HG03520 (cell line): ENCODE measurements around the gene CCDC27.
"Not testable (repeated sequence)": the region's sequence is repeated elsewhere in the genome, so short reads cannot be mapped to it uniquely, and the experiment has no call there.

Experiments
- ATAC-seq: cut with Tn5 transposase; IDR thresholded peaks from one replicate; pipeline ENCODE4 v1.9.1; 2021; ENCODE audit warnings: mild to moderate bottlenecking, moderate library complexity; ENCODE audit not compliant: unreplicated experiment

The CCDC27 gene

GRCh38 chr1:3788756-3789420, 36.6 kb downstream of the CCDC27 start:
- no peak for ATAC-seq

- ATAC-seq = no peak
Measured at GRCh38 chr1:3789421-3790300, 37.4 kb downstream of the CCDC27 start.

- no peak for ATAC-seq
Measured at GRCh38 chr1:3790500-3790923, 38.3 kb downstream of the CCDC27 start.

- no peak for ATAC-seq
Measured at GRCh38 chr1:3790952-3791351, 38.7 kb downstream of the CCDC27 start.

GRCh38 chr1:3795453-3796214, 43.4 kb downstream of the CCDC27 start:
- ATAC-seq = peak; percentile 33

GRCh38 chr1:3796215-3797061, 44.2 kb downstream of the CCDC27 start, which contains the start of gene LRRC47:
Gene LRRC47 (minus strand): TSS chr1:3796498. CDS start chr1:3796476, 22 bp downstream.
- ATAC-seq = peak; percentile 95

- no peak for ATAC-seq
Measured at GRCh38 chr1:3799976-3800685, 47.9 kb downstream of the CCDC27 start.

- ATAC-seq = not testable (repeated sequence)
Measured at GRCh38 chr1:3800795-3801194, 48.5 kb downstream of the CCDC27 start.

- no peak for ATAC-seq
Measured at GRCh38 chr1:3803905-3804626, 51.8 kb downstream of the CCDC27 start.

- not testable (repeated sequence) for ATAC-seq
Measured at GRCh38 chr1:3804627-3804944, 52.3 kb downstream of the CCDC27 start.

GRCh38 chr1:3805038-3805437, 52.8 kb downstream of the CCDC27 start:
- no peak for ATAC-seq

GRCh38 chr1:3807769-3808168, 55.5 kb downstream of the CCDC27 start:
- no peak for ATAC-seq

GRCh38 chr1:3809680-3810079, 57.4 kb downstream of the CCDC27 start:
- no peak for ATAC-seq

- ATAC-seq = not testable (repeated sequence)
Measured at GRCh38 chr1:3810149-3810761, 58.0 kb downstream of the CCDC27 start.

- ATAC-seq = no peak
Measured at GRCh38 chr1:3811595-3811911, 59.3 kb downstream of the CCDC27 start.

- no peak for ATAC-seq
Measured at GRCh38 chr1:3814065-3814464, 61.8 kb downstream of the CCDC27 start.

GRCh38 chr1:3814771-3815561, 62.7 kb downstream of the CCDC27 start:
- ATAC-seq = no peak
